ENCODE data around the gene SENP8. TPM values are rescaled to one million over a fixed set of nuclear protein-coding genes. Genes with fewer than 3 reads are reported as not detected.

The SENP8 gene
- total and polyA plus RNA-seq, 2 experiments from 2014 or later: 1.5 to 2.0 TPM

- Histone ChIP-seq H3K36me3 (replicated peaks; ENCODE audit: insufficient read depth, low read depth) (no peaks in the 10 kb centered on the region), H2AFZ (no peak overlapping the region), H3K9me2 (replicated peaks; ENCODE audit: insufficient read depth) (no peaks in the 10 kb centered on the region), H3K4me3 (no peak overlapping the region), H4K20me1 (ENCODE audit: insufficient read depth, poor library complexity, severe bottlenecking) (no peaks in the 10 kb centered on the region), H3K4me2 (no peak overlapping the region), H3K9me3 (ENCODE audit: low read depth) (no peaks in the 10 kb centered on the region), H3K27ac (no peak overlapping the region), H3K79me2 (no peaks in the 10 kb centered on the region), H3K4me1 (ENCODE audit: insufficient read depth) (no peaks in the 10 kb centered on the region), H3K27me3 (no peaks in the 10 kb centered on the region)
- no peak for DNase-seq (ENCODE audit: low spot score)
- TF ChIP-seq CTCF (IDR thresholded peaks at IDR 0.05; ENCODE audit: poor library complexity) (no peak), EZH2phosphoT487 (IDR thresholded peaks at IDR 0.05; ENCODE audit: low read depth, severe bottlenecking, unreplicated experiment) (no peak)
- 91% methylated on average over 15 of the region's 15 CpGs for WGBS (ENCODE audit: low lambda C conversion rate, missing lambda C conversion rate)
These were observed 57.2 kb downstream of the SENP8 start for GRCh38 chr15:72175186-72176044.

- Histone ChIP-seq H3K27me3 (no peaks in the 10 kb centered on the region), H3K4me3 (no peak overlapping the region), H3K4me2 (no peak overlapping the region), H3K4me1 (ENCODE audit: insufficient read depth) (no peaks in the 10 kb centered on the region), H3K9me3 (ENCODE audit: low read depth) (no peaks in the 10 kb centered on the region), H3K9me2 (replicated peaks; ENCODE audit: insufficient read depth) (no peaks in the 10 kb centered on the region), H3K79me2 (no peaks in the 10 kb centered on the region), H2AFZ (no peak overlapping the region), H3K36me3 (replicated peaks; ENCODE audit: insufficient read depth, low read depth) (no peaks in the 10 kb centered on the region), H4K20me1 (ENCODE audit: insufficient read depth, poor library complexity, severe bottlenecking) (no peaks in the 10 kb centered on the region), H3K27ac (no peak overlapping the region)
- WGBS (ENCODE audit: low lambda C conversion rate, missing lambda C conversion rate): 97% methylated on average over 6 of the region's 6 CpGs
- TF ChIP-seq CTCF (IDR thresholded peaks at IDR 0.05; ENCODE audit: poor library complexity) (no peak), EZH2 (IDR thresholded peaks at IDR 0.05; ENCODE audit: borderline replicate concordance) (no peak), EZH2phosphoT487 (IDR thresholded peaks at IDR 0.05; ENCODE audit: low read depth, severe bottlenecking, unreplicated experiment) (no peak)
- DNase-seq (ENCODE audit: low spot score): no peak
These were observed 58.0 kb downstream of the SENP8 start for GRCh38 chr15:72176159-72176558.

GRCh38 chr15:72176743-72177142 is 58.5 kb downstream of the SENP8 start:
- no peak for DNase-seq (ENCODE audit: low spot score)
- Histone ChIP-seq H3K9me2 (replicated peaks; ENCODE audit: insufficient read depth) (no peaks in the 10 kb centered on the region), H3K27ac (no peak overlapping the region), H3K9me3 (ENCODE audit: low read depth) (no peaks in the 10 kb centered on the region), H3K79me2 (no peaks in the 10 kb centered on the region), H4K20me1 (ENCODE audit: insufficient read depth, poor library complexity, severe bottlenecking) (no peaks in the 10 kb centered on the region), H3K4me1 (ENCODE audit: insufficient read depth) (no peaks in the 10 kb centered on the region), H3K4me3 (no peak overlapping the region), H3K27me3 (no peaks in the 10 kb centered on the region), H3K4me2 (no peak overlapping the region), H3K36me3 (replicated peaks; ENCODE audit: insufficient read depth, low read depth) (no peaks in the 10 kb centered on the region), H2AFZ (no peak overlapping the region)
- 75% methylated on average over 3 of the region's 3 CpGs for WGBS (ENCODE audit: low lambda C conversion rate, missing lambda C conversion rate)
- TF ChIP-seq EZH2phosphoT487 (IDR thresholded peaks at IDR 0.05; ENCODE audit: low read depth, severe bottlenecking, unreplicated experiment) (no peak), CTCF (IDR thresholded peaks at IDR 0.05; ENCODE audit: poor library complexity) (no peak), EZH2 (IDR thresholded peaks at IDR 0.05; ENCODE audit: borderline replicate concordance) (no peak)

Measured in hepatocyte (in vitro differentiated cells).